AG10803 (cell line): ENCODE results near the gene PARD3B.

Experiments
- DNase-seq: peaks from one replicate; pipeline ENCODE4 v3.0.0; 2010; ENCODE audit warnings: low read depth
- H3K4me3 ChIP-seq: 2 replicates; pipeline ENCODE4 v1.5.1; 2011; ENCODE audit warnings: mild to moderate bottlenecking, low read length, control low read depth
- TF ChIP-seq, protein P1 (sequence below): conservative IDR thresholded peaks from 2 replicates; pipeline ENCODE4 v1.5.1; 2011; ENCODE audit warnings: mild to moderate bottlenecking, low read length, control low read depth, inconsistent platforms

The PARD3B gene

DNA sequence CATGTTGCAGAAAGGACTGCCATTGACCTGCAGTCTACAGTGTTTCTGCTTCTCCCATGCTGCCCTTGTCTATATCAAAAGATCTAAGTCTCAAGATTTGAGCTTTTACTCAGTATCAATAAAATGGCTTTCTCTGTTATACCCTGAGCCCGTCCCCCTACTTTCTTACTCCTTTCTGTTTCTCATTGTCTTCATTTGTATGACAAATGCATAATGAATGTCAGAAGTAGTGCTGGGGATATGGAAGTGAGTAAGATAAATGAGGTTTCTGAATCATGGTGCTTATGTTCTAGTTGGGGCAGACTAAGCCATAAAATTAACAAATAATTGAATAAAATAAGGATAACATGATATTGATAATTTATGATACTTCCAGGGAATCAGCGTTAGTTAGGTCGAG lies 128.6 kb downstream of the PARD3B start:
- TF ChIP-seq, protein P1, sequence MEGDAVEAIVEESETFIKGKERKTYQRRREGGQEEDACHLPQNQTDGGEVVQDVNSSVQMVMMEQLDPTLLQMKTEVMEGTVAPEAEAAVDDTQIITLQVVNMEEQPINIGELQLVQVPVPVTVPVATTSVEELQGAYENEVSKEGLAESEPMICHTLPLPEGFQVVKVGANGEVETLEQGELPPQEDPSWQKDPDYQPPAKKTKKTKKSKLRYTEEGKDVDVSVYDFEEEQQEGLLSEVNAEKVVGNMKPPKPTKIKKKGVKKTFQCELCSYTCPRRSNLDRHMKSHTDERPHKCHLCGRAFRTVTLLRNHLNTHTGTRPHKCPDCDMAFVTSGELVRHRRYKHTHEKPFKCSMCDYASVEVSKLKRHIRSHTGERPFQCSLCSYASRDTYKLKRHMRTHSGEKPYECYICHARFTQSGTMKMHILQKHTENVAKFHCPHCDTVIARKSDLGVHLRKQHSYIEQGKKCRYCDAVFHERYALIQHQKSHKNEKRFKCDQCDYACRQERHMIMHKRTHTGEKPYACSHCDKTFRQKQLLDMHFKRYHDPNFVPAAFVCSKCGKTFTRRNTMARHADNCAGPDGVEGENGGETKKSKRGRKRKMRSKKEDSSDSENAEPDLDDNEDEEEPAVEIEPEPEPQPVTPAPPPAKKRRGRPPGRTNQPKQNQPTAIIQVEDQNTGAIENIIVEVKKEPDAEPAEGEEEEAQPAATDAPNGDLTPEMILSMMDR = no peak
- DNase-seq = peak; percentile 22
- no peak overlapping the region for H3K4me3 ChIP-seq

DNA sequence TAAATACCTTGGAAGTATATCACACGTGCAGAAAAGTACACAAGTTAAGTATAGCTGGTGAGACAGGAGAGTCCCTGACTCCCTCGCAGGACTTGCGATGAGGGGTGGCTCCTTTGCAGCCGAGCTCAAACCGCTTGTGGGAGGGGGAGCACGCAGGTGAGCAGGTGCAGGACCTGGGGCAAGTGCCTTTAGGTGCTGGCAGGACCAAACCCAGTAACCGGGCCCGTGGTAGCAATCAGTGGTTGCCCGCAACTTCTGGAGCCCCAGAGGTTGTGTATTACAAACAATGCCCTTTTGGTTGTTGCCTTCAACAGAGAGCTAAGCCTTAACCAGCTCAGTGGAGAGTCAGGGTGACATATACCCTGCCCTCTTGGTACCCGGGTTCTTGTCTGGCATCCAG lies 132.8 kb downstream of the PARD3B start:
- no peak for DNase-seq
- TF ChIP-seq, protein P1 = no peak
- H3K4me3 ChIP-seq = no peak overlapping the region

DNA sequence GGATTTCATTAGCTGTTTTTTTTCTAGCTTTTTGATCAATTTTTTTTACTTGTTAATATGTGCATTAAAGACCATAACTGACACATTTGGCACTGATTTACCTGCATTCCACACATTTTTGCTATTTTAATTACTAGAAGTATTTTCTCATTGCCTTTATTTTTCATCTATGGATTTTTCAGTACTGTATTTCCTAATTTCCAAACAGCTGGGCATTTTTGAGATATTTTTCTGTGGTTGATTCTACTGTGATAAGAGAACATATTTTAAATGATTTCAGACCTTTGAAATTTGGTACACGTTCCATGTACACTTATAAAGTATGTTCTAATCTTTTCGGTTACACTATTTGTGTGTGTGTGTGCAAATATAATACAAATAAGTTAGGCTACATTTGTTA lies 135.3 kb downstream of the PARD3B start:
- TF ChIP-seq, protein P1 = no peak
- DNase-seq = peak; percentile 53
- no peak overlapping the region for H3K4me3 ChIP-seq

DNA sequence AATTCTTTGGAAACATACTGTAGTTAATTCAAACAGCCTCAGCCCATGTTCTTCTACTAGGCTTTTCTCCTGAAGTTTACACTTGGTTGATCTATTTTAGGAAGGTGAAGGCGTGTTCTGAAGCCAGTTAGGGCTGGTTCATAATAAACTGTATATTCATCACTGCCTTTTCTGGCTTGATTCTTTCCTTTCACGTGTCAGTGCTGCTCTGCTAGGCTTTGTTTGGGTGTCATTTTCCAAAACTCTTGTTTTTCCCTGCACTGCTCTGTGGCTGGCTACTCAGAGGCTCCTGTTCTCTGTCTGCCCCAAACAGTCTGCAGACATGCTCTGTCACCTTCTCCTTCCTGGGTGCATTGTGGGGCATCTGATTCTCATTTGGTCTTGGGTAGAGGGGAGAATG lies 136.1 kb downstream of the PARD3B start:
- TF ChIP-seq, protein P1 = no peak
- DNase-seq = peak; percentile 25
- no peak overlapping the region for H3K4me3 ChIP-seq

DNA sequence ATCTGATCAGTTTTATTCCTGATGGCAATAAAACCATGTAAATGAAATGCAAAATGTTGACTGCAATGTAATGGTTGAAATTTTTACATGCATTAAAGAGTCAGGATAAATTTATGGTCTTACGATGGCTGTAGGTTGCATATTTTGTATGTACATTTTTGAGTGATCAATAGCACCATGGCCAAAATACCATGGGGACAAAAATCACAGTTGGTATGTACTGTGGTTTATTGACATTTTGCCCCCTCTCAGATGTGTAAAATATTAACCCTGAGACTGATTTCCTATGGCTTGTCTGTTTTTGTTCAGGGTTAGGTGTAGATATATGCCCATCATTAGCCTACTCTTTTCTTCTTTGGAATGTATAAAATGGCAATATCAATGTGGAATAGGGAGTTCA lies 138.1 kb downstream of the PARD3B start:
- no peak for DNase-seq
- no peak overlapping the region for H3K4me3 ChIP-seq
- TF ChIP-seq, protein P1 = no peak

DNA sequence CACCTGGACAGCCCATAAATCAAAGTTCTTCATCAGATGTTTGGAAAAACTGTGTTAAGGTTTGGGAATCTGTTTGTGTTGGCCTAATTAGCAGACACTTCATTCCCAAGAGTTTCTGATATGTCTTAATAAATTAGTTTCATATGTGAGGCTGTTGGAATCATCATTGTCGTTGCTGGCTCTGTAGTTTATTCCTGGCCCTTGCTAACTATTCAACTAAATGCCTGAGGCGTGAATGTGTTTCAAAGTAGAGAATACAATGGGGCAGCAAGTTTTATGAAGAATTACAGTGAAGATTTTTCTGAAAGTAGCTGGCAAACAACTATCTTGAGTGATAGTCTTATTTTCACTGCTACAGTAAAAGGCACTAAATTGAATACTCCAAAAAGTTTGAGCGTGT lies 141.1 kb downstream of the PARD3B start:
- DNase-seq = peak; percentile 88
- H3K4me3 ChIP-seq = no peak overlapping the region
- TF ChIP-seq, protein P1 = no peak

DNA sequence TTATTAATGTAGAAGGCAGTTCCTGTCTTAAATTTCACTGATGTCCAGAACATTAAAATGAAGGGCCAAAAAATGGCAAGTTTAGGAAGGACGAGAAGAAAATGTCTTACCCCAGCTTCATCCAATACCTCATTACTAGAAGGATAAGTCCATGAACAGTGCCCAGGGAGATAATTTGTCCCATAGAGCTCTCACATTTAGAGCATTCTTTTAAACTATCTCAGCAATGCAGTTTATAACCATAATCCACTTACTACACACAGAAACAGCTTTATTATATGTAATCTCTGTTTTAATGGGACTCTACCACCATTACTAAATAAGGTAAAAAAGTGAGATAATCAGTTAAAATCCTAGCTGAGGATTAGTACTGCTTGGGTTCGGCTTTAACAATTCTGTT lies 142.5 kb downstream of the PARD3B start:
- DNase-seq = peak; percentile 57
- H3K4me3 ChIP-seq = no peak overlapping the region
- TF ChIP-seq, protein P1 = no peak
